HT-29 (cell line): Measurements from ENCODE around the gene RNF144B. TPM values are rescaled to one million over a fixed set of nuclear protein-coding genes. Genes with fewer than 3 reads are reported as not detected.
"Not testable (repeated sequence)": the region's sequence is repeated elsewhere in the genome, so short reads cannot be mapped to it uniquely, and the experiment has no call there.

Experiments
- DNase-seq: peaks from one replicate; pipeline ENCODE4 v3.0.0-alpha.2; 2015; ENCODE audit warnings: low spot score
- total RNA-seq: library from RNA; depleted of rRNA; stranded (reverse); fragments of >200 nt; shearing (Covaris generic); gene quantifications from 2 replicates; pipeline ENCODE4 v1.2.3, GENCODE V29; 2014

RNF144B gene
- total RNA-seq, 1 experiment from 2014 or later, result 4.5 TPM

GRCh38 chr6:18371010-18371409, 16.1 kb upstream of the RNF144B start:
- no peak for DNase-seq

DNA sequence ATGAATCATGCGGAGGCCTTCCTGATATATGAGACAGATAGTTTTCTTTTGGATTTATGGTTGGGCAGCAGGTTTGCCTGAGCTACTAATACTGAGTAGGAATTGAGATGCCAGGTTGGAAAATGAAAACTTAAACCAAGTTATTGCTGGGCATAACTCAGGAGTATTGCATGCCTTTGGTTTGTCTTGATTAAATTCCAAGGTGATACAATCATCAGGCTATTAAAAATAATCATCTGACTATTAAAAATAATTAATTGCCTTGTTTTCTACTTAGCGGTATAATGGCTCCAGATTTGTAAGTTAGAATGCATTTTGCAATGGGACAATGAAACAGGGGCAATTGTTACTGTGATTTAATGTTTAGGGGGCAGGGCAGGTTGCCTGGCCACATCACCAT, 15.5 kb upstream of the RNF144B start:
- no peak for DNase-seq

DNA sequence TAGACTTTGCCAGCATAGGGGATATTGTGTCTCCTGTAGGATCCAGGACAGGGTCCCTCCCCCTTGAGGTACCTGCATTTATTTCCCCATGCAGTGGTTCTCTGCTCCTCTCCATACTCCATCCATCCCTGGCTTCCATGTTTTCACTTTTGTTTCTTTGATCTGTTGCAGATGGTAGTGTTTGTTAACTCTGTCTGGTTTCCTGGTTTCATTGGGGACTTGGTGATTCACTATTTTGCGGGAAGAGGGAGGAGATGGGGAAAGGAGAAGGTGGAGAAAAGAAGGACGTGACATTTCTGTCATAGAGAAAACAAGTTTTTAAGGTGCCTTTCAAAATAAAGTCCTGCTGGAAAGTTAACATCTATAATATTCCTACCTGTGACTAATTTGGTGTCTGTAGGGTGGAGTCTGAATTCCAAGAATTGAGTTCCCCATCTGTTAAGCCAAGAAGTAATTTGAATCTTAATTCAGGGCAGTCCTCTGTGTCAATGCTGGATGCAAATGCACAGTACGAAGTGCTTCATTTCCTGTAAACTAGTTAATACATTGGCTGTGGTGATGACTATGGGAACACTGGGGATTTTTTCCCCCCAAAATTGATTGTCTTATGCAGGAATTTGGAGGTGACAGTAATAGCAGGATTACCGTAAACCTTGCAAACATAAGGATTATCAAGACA, 6.9 kb upstream of the RNF144B start:
- DNase-seq, result no peak

DNA sequence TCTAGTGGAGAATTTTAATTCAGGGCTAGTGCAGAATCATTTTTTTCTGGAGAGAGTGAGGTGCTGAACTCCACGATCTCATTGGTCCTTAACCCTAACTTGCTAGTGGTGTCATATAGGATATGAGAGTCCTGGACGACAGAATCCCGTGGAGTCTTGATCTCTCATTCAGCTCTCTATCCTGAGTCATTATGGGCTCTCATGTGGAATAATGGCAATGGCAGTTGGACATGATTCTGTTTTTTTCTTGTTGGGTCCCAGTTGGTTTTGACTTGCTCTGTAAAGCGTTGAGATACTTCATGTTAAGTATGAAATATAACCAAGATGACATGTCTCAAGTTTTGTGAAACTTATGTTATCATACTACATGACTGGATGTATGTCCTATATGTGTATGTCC, 6.3 kb upstream of the RNF144B start:
- no peak for DNase-seq

DNA sequence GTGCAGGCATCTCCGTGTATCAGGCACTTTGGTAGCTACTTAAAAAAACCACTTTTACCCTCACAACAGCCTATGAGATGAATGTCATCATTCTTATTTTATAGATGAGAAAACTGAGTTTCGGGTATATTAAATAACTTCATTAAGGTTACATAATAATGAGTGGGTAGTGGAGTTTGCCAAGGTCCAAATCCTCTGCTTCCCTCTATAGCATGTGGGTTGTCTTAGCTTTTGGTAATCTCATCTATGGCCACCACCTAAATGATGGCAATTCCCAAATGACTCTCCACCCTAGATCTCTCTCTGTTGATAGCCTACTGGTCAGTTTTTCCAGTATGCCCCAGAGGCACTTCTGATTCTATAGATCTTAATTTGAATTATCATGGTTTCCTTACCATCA, 3.7 kb upstream of the RNF144B start:
- no peak for DNase-seq

- DNase-seq, result no peak
Measured at GRCh38 chr6:18384621-18385020, 2.5 kb upstream of the RNF144B start.

DNA sequence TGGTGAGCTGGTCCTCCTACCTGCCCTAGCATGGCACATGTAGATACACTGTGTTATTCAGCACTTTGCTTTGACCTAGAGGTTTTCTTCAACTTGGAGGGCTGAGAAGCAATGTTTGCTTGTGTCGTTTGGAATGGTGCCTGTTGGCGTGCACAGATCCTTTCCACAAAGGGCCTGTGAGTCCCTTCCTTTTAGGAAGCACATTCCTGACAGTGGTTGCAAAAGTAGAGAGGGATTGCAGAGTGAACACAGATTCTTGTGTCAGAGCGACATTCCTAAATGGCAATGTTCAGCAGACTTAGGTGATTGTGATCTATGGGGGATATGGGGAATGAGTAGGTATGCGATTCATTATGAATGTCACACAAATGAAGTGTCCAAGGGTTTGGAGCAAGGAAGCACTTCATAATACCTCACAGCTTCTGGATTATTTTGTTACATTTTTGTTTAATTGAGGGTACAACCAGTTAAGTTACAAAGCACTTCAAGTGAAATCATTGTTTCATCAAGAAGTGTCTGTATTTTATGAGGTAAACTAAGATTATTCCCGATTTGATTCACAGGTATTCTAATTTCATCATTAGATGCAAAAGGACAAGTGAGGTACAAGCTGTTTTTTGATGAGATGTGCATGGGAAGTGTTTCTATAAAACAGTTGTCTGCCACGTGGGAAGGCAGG, 713 bp upstream of the RNF144B start:
- no peak for DNase-seq

DNA sequence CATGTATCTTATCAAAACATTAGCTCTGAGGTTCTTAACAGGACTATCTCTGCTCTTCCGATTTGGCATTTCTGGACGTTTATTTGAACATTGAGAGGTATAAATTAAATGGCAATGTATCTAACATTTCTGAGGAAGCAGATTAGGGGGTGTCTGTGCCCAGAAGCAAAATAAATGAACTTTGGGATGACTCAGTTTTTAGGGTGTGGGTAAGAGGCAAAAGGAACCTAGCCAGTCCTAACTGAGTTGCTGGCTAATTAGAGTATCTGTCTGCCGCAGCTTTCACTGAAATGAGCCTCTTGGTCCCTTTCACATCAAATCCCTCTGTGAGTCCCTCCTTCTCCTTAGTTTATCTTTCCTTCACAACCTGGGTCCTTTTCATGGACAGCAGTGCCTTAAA, 1.1 kb downstream of the RNF144B start:
- peak; percentile 47 for DNase-seq

DNA sequence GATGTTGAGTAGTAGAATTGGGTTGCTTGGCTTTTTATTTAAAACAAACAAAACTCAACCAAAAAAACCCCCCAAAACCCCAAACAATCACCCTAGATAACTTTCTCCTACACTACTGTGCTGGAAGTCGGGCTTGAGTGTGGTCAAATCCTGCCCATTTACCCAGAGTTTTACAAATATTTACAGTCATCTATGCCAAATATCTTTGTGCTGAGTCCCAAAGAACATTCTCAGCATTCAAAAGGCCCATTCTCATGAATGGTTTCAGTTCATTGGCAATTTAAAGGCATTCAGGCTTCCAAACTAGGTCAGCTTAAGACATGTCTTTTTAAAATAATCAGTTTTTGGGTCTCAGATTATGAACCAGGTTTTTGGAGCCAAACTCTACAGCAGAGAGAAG, 1.8 kb downstream of the RNF144B start:
- DNase-seq, result peak; percentile 20

- DNase-seq, result no peak
Measured at GRCh38 chr6:18389479-18389878, 2.3 kb downstream of the RNF144B start.

GRCh38 chr6:18390476-18390875, 3.3 kb downstream of the RNF144B start:
- DNase-seq, result no peak

DNA sequence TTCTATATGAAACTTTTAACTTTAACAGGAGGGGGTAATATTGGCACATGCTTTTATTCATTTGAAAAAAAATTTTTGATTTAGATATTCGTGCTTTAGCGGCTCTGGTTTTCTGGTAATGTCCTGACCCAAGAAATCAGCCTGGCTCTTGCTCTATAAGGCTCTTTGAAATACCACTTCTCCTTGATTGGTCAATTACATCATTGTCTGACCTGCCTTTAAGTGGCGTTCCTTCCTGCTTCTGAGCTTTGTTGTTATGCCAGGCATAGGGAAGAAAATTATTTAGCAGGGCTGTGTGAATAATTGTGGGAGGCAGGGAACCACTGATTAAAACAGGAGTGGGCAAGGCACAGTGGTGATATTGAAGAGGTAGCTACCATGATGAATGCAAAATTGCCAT, 3.9 kb downstream of the RNF144B start:
- DNase-seq, result no peak

- DNase-seq, result no peak
Measured at GRCh38 chr6:18392346-18392877, 5.3 kb downstream of the RNF144B start.

DNA sequence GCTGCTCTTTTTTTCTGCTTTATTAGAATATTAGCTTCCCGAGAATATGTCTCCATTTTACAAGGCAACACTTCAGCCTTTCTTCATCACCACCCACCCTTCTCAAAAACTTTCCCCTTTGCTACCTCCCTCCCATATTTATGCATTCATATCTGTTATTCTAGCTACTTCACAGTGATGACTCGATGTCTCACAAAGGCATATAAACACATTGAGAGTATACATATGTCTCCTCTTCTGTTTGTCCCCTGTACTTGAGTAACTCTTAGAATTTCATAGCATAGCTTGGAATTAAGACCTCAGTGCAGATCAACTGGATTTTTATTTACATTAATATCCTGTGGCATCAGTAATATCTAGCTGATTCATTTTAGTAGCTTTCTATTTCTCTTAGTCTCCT, 6.5 kb downstream of the RNF144B start:
- DNase-seq, result no peak

- no peak for DNase-seq
Measured at GRCh38 chr6:18395177-18395855, 8.2 kb downstream of the RNF144B start.

DNA sequence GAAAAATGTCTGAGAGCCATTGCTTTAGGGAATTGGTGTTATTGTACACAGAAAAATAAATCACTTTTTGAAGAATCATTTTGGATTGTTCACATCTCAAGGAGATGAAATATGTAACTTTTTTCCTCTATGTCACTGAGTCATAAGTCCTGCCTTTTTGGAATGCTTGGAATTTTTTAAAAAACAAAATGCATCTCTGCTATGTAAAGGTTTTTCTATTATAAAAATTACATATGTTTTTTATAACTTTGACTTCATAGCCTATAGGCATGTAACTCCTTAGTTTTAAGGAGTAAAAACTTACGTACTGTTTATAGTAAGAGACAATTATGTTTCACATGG, 8.7 kb downstream of the RNF144B start:
- no peak for DNase-seq

GRCh38 chr6:18397701-18398100, 10.6 kb downstream of the RNF144B start:
- DNase-seq, result no peak

GRCh38 chr6:18398225-18398624, 11.1 kb downstream of the RNF144B start:
- not testable (repeated sequence) for DNase-seq

GRCh38 chr6:18400831-18401446, 13.8 kb downstream of the RNF144B start:
- no peak for DNase-seq

- not testable (repeated sequence) for DNase-seq
Measured at GRCh38 chr6:18404965-18405364, 17.8 kb downstream of the RNF144B start.

- DNase-seq, result peak; percentile 16
Measured at GRCh38 chr6:18405477-18406293, 18.5 kb downstream of the RNF144B start.
